Measurements from ENCODE around the gene SCN5A.

SCN5A gene

GRCh38 chr3:38587548-38588131 is 61.8 kb downstream of the SCN5A start:
- H3K4me3 ChIP-seq (ENCODE audit: low read depth, low read length): no peak overlapping the region
- TF ChIP-seq CTCF (IDR thresholded peaks at IDR 0.05; ENCODE audit: borderline replicate concordance, insufficient read depth, low read depth, low read length): no peak

- no peak overlapping the region for H3K4me3 ChIP-seq (ENCODE audit: low read depth, low read length)
- no peak for TF ChIP-seq CTCF (IDR thresholded peaks at IDR 0.05; ENCODE audit: borderline replicate concordance, insufficient read depth, low read depth, low read length)
Measured at GRCh38 chr3:38586546-38587520, 62.7 kb downstream of the SCN5A start.

- H3K4me3 ChIP-seq (ENCODE audit: low read depth, low read length): no peak overlapping the region
- TF ChIP-seq CTCF (IDR thresholded peaks at IDR 0.05; ENCODE audit: borderline replicate concordance, insufficient read depth, low read depth, low read length): no peak
Measured at GRCh38 chr3:38585791-38586420, 63.6 kb downstream of the SCN5A start.

GRCh38 chr3:38583688-38584087 is 65.8 kb downstream of the SCN5A start:
- H3K4me3 ChIP-seq (ENCODE audit: low read depth, low read length): no peak overlapping the region
- no peak for TF ChIP-seq CTCF (IDR thresholded peaks at IDR 0.05; ENCODE audit: borderline replicate concordance, insufficient read depth, low read depth, low read length)

GRCh38 chr3:38582941-38583645 is 66.4 kb downstream of the SCN5A start:
- TF ChIP-seq CTCF (IDR thresholded peaks at IDR 0.05; ENCODE audit: borderline replicate concordance, insufficient read depth, low read depth, low read length): no peak

GRCh38 chr3:38582316-38582715 is 67.2 kb downstream of the SCN5A start:
- H3K4me3 ChIP-seq (ENCODE audit: low read depth, low read length): no peak overlapping the region
- no peak for TF ChIP-seq CTCF (IDR thresholded peaks at IDR 0.05; ENCODE audit: borderline replicate concordance, insufficient read depth, low read depth, low read length)

More at GRCh38 chr3:38582941-38583645, 66.4 kb downstream of the SCN5A start:
- H3K4me3 ChIP-seq (ENCODE audit: low read depth, low read length): no peak overlapping the region

All from GM12875 (cell line).